H1 (cell line): Measurements from ENCODE around the gene TMEM170A. TPM values are rescaled to one million over a fixed set of nuclear protein-coding genes. Genes with fewer than 3 reads are reported as not detected.
A peak's percentile ranks its signal among the peaks of the same experiment; 100 is the strongest.

Source experiments
- ASH2L ChIP-seq: fragments of 200-600, 300-600 bp; sonication (generic); IDR thresholded peaks from one replicate; pipeline ENCODE4 v1.7.1; 2017; ENCODE audit warnings: low read length
- BCL11A ChIP-seq, 2 experiments: IDR thresholded peaks; one replicate each; pipeline ENCODE4 v1.6.1; 2011; ENCODE audit warnings: low read depth in 2 of 2, low read length in 2 of 2, mild to moderate bottlenecking in 2 of 2
- CTBP2 ChIP-seq: IDR thresholded peaks from 2 replicates; pipeline ENCODE4 v1.7.0; 2011; ENCODE audit warnings: borderline replicate concordance, mild to moderate bottlenecking, moderate library complexity, mixed read lengths, low read length; ENCODE audit not compliant: insufficient read depth, insufficient read length
- CTCF ChIP-seq, 3 experiments: IDR thresholded peaks; 1 replicate in 2 of 3; 2 replicates in 1 of 3; pipeline versions ENCODE4 v1.5.1 to v1.6.1; 2011; ENCODE audit warnings: low read length in 3 of 3, mild to moderate bottlenecking in 3 of 3, inconsistent platforms in 2 of 3, low read depth in 1 of 3, moderate library complexity in 1 of 3; ENCODE audit not compliant: insufficient read depth in 1 of 3; ENCODE audit errors: control extremely low read depth in 1 of 3
- MAFK ChIP-seq: IDR thresholded peaks from 2 replicates; pipeline ENCODE4 v1.6.1; 2012; ENCODE audit warnings: low read depth, mild to moderate bottlenecking, improper control_type of control experiment, low read length
- RFX5 ChIP-seq: IDR thresholded peaks from 2 replicates; pipeline ENCODE4 v1.6.1; 2011; ENCODE audit warnings: low read depth, low read length, improper control_type of control experiment, borderline replicate concordance
- RXRA ChIP-seq: IDR thresholded peaks from 2 replicates; pipeline ENCODE4 v1.6.1; 2011; ENCODE audit warnings: low read depth, mild to moderate bottlenecking, low read length, moderate library complexity; ENCODE audit not compliant: insufficient read depth
- SP1 ChIP-seq: IDR thresholded peaks from 2 replicates; pipeline ENCODE4 v1.6.1; 2011; ENCODE audit warnings: low read depth, low read length
- SP4 ChIP-seq: IDR thresholded peaks from 2 replicates; pipeline ENCODE4 v1.6.1; 2012; ENCODE audit warnings: low read length, inconsistent platforms
- polyA plus RNA-seq, 7 experiments: library from polyadenylated mRNA; depleted of rRNA in 3 of 7; stranded (reverse) in 5 of 7; unstranded in 2 of 7; fragments of >200 nt in 5 of 7; fragments of 200-250 nt in 2 of 7; gene quantifications; 1 replicate in 5 of 7; 2 replicates in 1 of 7; 4 replicates in 1 of 7; pipeline versions ENCODE4 v1.2.1 to v1.2.3, GENCODE V29; 2011 to 2013; ENCODE audit warnings: missing spikeins in 2 of 7, mixed read lengths in 2 of 7
- total RNA-seq: library from RNA; stranded (reverse); fragmentation: NEBNext Ultra II Directional; extraction: Animal tissue kit (Norgen Biotek cat#: 25700); gene quantifications from 2 replicates; pipeline ENCODE4 v1.2.1, GENCODE V29; 2021

The TMEM170A gene
- total and polyA plus RNA-seq, 2 of the 8 experiments (the other 6 are each of a cell fraction or from before 2014, with no cell fraction given) = 22.9 to 56.6 TPM

- TF ChIP-seq CTBP2 (no peak), SP1 (no peak), RXRA (no peak), CTCF (IDR thresholded peaks at IDR 0.05; ENCODE audit: control extremely low read depth in 1 of 3, insufficient read depth in 1 of 3, low read depth in 1 of 3, low read length in 3 of 3) (no peak), SP4 (no peak; the same call in 1 of the 2 replicates), MAFK (no peak), RFX5 (no peak), BCL11A (IDR thresholded peaks at IDR 0.05; ENCODE audit: low read depth in 2 of 2, low read length in 2 of 2) (no peak), ASH2L (peak; percentile 81)
These were observed 31.4 kb downstream of the TMEM170A start, which contains the start of gene CFDP1 (continued) for GRCh38 chr16:75432828-75433731.
